AG20443 (cell line): ENCODE measurements around the gene MBD3L5.
A peak's percentile ranks its signal among the peaks of the same experiment; 100 is the strongest.
"Not testable (repeated sequence)": the region's sequence is repeated elsewhere in the genome, so short reads cannot be mapped to it uniquely, and the experiment has no call there.

Experiments
- DNase-seq: peaks from one replicate; pipeline ENCODE4 v3.0.0; 2012; ENCODE audit warnings: low spot score, mixed read lengths

MBD3L5 gene

DNA sequence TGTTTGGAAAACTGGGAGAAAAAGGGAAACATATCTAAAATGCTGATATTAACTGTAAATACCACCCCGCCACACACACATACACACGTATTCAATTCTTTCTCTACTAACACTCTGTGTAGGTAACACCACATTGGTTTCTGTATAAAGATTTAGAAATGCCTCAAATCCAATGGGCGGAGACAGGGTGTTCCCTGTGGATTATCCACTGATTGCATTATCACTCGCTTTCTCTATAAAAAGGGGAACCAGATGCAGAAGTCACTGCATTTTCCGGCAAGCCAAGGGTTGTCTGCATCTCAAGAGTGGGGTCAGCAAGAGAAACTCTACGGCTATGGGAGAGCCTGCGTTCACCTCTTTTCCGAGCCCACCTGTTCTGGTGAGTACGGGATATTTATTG lies at the start of gene MBD3L5:
TSS of gene MBD3L5 (plus strand) at position 301 of the 400 bp plus-strand sequence. CDS start at position 335, 34 bp downstream.
- not testable (repeated sequence) for DNase-seq

DNA sequence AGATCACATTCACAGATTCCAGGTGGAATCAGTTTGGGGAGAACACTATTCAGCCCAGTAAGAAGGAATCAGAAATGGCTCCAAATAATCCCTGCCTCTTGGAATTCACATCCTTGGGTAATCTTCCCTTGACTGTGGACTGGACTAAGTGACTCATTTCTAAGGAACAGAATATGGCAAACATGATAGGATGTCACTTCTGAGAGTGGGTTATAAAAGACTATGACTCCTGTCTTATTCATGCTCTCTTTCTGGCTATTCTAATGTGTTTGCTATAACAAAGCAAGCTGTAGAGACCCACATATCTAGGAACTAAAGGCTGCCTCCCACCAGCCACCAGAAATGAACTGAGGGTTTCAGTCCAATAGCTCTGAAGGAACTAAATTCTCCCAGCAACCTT lies 46.9 kb upstream of the MBD3L5 start:
- DNase-seq, result no peak

DNA sequence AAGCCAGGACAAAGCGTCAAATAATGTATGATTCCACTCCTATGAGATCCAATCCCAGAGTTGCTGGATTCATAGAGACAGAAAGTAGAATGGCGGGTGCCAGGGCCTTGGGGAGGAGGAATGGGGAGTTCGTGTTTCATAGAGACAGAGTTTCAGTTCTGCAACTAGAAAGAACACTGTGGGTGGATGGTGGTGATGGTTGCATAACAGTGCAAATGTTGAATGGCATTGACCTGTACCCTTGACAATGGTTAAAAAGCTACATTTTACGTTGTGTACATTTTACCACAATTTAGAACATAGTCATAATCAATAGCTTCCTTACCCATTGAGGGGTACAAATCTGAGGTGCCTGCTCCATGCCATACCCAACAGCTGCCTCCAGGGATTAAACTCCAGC lies 42.5 kb upstream of the MBD3L5 start:
- DNase-seq, result no peak

DNA sequence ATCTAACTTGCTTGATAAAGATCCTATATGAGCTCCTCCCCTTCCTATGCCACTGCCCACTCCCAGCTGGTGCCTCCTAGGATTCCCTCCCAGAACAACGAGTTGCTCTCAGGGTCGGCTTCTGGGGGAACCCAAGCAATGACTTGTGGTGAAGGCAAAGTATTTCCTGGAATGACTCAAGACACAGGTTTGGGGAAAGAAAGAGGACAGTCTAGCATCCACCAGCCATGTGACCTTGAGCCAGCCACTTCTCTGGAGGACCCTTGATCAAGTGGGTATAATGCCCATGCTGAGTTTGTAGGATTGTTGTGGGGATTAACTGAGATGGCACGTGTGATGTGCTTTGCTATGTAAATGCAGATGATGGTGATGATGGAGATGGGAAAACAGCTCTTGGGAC lies 42.1 kb upstream of the MBD3L5 start:
- no peak for DNase-seq

DNA sequence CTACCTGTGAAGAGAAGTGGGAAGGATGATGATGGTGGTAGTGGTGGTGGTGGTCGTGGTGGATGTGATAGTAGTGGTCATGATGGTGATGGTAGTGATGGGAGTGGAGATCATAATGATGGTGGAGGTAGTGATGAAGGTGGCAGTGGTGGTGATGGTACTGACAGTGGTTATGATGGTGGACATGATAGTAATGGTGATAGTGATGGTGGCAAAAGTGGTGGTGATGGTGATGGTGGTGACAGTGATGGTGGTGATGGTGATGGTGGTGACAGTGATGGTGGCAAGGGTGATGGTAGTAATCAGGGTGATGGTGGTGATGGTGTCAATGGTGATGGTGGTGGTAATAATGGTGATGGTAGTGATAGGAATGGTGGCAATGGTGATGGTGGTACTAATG lies 35.3 kb upstream of the MBD3L5 start:
- no peak for DNase-seq

DNA sequence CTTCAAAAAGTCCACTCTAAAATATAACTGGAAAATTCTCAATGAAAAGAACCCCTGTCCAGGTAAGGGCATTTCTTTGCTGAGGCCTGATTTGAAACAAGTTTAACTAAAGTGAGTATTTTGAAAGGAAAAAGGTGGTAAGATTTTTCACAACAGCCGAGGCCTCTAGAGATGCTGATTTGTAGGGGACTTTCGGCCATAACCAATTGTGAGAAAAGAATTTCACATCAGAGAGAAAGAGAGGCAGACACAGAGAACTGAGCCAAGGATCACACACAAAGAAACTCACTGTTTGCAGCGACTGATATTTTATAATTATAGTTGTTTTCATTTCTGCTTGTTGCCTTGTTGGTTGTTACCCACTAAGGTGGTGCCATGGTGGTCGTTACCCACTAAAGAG lies 33.6 kb upstream of the MBD3L5 start:
- no peak for DNase-seq

DNA sequence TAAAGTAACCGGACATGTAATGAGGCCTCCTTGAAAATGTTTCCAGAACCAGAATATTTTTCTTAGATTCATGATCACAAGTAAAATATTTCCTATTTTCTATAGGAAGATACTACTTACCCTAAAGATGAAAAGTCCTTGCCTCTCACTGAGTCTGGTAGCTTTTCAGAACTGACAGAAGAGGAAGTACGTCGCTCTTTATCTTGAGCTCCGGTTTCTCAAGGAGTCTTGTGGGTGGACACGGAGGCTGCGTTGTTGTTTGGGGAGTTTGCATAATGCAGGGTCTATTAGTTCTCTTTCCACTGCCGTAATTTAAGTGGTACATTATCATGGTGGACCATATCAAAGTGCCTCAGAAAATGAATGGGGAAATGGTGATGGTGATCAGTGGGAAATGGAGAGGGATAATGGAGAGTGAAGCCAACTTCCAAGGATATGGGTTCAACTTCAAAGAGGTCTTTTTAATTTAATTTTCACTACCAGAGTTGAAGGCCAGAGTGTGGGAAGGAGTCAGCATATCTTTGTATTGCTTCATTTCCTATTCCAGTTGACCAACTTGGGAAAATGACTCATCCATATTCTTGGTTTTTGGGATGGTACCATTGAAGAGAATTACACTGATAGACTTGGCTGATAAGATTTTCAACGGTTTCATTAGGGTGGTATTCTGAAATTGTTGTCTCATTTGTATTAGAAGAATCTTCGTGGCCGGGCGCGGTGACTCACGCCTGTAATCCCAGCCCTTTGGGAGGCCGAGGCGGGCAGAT lies 32.5 kb upstream of the MBD3L5 start:
- no peak for DNase-seq

DNA sequence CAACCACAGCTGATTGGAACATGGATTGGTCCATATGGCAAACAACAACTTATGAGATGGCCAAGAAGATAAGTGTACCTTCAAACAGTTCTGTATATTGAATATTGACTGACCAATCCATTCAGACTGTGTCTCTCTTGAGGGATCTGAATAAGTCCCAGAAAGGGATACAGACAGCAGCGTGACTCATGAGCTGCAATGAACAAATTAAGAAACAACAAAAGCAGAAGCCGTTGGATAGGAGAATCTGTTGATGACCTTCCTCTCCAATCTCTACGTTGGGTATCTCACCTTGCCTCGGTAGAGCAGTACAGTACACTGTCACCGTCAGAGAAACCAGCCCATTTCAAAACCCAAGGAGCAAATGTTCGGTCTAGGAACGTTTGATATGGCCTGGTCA lies 30.4 kb upstream of the MBD3L5 start:
- DNase-seq, result no peak

DNA sequence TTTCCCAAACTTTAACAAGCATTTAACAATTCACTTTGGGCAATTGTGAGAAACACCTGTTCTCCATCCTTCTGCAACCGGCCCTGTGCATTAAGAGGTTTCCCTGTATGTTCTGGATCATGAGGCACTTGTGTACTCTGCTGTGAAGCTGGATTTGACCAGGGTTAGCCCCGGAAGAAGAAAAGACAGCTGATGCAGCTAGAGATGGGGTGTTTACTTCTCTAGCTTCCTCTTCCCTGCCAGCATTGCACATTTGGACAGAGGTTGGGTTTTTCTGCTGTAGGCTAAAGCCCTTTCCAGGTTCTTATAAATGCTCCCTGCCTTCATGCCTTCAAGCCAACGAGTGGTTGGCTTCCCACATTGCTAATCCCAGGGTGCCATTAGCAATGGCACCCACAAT lies 30.0 kb upstream of the MBD3L5 start:
- no peak for DNase-seq

DNA sequence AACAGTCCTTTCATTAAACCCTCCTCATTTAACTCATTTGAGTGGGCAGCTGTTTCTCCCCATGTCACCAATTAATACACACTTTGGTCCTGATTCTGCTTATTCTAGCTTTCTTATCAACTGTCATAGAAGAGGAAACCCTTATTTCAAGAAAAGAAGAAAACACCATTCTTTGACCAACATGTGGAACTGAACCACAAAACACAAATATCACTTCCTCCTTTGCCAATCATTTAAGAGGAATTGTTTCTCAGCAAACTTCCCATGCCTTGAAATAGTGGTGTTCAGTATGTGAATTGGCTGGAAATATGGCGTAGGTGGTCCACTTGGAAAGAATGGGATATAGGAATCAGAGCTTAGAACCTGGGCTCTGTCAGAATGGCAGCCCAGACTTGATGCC lies 29.6 kb upstream of the MBD3L5 start:
- DNase-seq, result no peak

DNA sequence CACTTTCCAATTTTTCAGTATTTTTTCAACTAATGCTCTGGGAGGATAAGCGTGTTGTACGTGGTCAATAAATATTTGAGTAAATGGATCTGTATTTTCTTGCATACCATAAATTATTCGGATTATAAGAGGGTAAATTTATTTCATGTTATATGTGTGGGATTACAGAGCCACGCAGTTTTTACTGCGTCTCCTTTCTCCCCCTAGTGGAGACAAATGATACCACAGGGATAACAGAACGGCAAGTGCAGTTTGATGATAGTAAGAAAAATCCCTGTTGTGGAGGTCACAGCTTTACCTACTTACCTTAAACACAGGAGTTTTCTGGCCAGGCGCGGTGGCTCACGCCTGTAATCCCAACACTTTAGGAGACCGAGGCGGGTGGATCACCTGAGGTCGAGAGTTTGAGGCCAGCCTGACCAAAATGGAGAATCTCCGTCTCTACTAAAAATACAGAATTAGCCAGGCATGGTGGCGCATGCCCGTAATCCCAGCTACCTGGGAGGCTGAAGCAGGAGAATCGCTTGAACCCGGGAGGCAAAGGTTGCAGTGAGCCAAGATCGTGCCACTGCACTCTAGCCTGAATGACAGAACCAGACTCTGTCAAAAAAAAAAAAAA lies 26.0 kb upstream of the MBD3L5 start:
- DNase-seq, result peak; percentile 40

DNA sequence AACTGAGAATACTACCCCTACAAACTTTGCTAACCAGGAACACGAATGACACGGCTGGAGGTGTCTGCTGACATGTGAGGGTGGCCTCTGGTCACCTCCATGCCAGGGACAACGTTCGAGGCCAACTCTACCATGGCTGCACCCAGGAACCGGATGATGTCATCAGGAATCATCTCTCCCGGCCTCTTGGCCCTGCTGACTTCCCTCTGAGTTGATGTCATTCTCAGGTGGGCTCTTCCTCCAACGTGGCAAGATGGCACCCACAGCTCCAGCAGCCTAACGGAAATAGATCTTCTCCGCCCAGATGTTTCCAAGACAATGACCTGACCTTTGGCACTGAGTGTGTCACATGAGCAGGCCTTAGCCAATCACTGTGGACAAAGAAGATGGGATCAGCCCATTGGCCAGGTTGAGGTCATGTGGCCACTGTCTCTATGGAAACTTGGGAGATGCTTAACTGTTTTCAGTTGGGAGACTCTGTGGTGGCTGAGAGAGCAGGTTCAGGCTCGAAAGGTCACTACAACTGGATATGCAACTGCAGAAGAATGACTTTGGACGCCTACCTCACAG lies 24.2 kb upstream of the MBD3L5 start:
- DNase-seq, result no peak

DNA sequence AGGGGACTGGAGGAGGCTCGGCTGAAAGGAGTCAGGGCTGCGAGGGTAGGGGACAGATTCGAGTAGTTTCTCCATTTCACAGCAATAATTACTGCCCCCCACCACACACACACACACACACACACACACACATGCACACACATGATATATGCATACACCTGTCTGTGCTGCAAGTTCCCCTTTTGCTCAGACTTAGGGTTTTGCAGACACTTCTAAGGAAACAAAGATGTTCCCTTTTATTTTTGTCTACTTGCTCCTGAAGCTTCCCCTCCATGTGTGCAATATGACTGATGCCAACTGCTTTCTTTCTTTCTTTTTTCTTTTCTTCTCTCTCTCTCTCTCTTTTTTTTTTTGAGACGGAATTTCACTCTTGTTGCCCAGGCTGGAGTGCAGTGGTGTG lies 22.5 kb upstream of the MBD3L5 start:
- no peak for DNase-seq

DNA sequence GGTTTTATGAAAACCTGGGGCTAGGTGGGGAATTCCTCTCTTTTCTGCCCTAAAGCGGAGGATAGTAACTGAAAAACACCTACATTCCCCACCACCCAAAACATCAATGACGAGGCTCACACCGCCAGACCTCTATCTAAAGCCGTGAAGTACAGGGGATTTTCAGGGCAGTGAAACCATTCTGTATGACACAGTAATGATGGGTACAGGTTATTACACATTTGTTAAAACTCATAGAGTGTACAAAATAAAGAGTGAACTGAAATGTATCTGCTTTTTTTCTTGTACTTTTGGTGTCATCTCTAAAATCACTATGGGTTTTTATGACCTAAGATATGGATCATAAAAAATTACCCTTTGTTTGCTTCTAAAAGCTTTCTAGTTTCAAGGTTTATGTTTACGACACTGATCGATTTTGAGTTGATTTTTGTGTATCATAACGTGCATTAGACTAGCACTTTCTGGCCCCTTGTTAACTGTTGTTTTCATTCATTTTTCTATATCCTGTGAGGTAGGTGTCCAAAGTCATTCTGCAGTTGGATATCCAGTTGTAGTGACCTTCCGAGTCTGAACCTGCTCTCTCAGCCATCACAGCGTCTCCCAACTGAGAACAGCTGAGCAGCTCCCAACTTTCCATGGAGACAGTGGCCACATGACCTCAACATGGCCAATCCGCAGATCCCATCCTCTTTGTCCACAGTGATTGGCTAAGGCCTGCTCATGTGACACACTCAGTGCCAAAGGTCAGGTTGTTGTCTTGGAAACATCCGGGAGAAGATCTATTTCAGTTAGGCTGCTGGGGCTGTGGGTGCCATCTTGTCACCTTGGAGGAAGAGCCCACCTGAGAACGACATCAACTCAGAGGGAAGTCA lies 19.4 kb upstream of the MBD3L5 start:
- DNase-seq, result no peak

DNA sequence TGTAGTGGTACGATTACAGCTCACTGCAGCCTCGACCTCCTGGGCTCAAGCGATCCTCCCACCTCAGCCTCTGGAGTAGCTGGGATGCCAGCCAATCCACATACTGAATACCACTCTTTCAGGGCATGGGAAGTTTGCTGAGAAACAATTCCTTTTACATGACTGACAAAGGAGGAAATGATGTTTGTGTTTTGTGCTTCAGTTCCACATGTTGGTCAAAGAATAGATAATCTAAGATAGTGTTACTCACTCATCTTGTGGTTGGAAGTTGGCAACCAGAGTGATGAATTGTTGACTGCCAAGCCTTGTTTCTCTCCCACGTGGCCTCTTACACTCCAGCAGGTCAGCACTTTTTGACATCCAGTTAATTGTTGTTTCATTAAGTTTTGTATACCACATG lies 16.7 kb upstream of the MBD3L5 start:
- no peak for DNase-seq

DNA sequence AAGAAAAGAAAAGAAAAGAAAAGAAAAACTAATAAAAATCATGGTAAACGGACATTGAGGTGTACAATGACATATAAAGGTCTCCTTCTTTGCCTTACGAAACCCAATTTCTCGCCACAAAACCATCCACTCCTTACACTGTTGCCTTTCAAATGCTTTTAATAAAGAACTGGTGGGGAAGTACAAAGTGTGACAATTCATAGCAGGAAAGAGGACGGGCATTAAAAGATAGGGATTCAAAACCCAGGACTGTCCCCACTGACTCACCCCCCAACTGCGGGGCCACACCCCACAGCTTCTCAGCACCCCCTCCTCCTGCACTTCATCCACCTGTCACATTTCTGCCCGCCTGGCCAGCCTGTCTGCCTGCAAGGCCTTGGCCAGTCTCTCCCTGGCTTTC lies 11.6 kb upstream of the MBD3L5 start:
- no peak for DNase-seq

DNA sequence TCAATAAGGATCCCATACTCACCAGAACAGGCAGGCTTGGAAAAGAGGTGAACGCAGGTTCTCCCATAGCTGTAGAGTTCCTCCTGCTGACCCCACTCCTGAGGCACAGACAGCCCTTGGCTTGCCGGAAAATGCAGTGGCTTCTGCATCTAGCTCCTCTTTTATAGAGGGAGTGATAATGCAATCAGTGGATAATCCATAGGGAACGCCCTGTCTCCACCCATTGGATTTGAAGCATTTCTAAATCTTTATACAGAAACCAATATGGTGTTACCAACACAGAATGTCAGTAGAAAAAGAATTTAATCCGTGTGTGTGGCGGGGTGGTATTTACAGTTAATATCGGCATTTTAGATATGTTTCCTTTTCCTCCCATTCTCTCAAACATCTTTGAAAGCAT lies 9.0 kb upstream of the MBD3L5 start, which contains the start of gene MBD3L2B:
TSS of gene MBD3L2B (minus strand) at position 101 of the 400 bp plus-strand sequence. CDS start at position 67, 34 bp downstream.
- not testable (repeated sequence) for DNase-seq

DNA sequence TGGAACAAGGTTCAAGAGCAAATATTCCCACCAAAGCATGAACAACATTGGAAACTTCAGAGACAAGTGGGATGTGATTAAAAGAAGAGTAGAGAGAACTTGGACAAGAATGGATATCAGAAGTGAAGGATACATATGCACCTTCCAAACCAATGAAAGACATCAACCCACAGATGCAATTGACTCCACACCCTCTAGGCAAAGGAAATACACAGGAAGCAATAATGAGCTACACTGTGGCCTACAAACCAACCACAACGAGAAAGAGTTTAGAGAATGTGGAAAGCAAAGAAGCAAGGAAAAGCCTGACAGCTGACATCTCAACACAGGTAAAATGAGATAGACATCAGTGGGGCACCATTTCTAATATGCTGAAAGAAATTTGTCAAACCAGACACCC lies 1.6 kb upstream of the MBD3L5 start:
- not testable (repeated sequence) for DNase-seq

DNA sequence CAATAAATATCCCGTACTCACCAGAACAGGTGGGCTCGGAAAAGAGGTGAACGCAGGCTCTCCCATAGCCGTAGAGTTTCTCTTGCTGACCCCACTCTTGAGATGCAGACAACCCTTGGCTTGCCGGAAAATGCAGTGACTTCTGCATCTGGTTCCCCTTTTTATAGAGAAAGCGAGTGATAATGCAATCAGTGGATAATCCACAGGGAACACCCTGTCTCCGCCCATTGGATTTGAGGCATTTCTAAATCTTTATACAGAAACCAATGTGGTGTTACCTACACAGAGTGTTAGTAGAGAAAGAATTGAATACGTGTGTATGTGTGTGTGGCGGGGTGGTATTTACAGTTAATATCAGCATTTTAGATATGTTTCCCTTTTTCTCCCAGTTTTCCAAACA lies 9.7 kb downstream of the MBD3L5 start, which contains the start of gene MBD3L4:
TSS of gene MBD3L4 (minus strand) at position 101 of the 400 bp plus-strand sequence. CDS start at position 66, 35 bp downstream.
- not testable (repeated sequence) for DNase-seq

DNA sequence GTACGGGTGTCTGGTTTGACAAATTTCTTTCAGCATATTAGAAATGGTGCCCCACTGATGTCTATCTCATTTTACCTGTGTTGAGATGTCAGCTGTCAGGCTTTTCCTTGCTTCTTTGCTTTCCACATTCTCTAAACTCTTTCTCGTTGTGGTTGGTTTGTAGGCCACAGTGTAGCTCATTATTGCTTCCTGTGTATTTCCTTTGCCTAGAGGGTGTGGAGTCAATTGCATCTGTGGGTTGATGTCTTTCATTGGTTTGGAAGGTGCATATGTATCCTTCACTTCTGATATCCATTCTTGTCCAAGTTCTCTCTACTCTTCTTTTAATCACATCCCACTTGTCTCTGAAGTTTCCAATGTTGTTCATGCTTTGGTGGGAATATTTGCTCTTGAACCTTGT lies 11.2 kb downstream of the MBD3L5 start:
- not testable (repeated sequence) for DNase-seq

DNA sequence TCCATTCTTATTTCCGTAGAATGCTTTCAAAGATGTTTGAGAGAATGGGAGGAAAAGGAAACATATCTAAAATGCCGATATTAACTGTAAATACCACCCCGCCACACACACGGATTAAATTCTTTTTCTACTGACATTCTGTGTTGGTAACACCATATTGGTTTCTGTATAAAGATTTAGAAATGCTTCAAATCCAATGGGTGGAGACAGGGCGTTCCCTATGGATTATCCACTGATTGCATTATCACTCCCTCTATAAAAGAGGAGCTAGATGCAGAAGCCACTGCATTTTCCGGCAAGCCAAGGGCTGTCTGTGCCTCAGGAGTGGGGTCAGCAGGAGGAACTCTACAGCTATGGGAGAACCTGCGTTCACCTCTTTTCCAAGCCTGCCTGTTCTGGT lies 18.6 kb downstream of the MBD3L5 start, which contains the start of gene MBD3L2:
TSS of gene MBD3L2 (plus strand) at position 301 of the 400 bp plus-strand sequence. CDS start at position 354, 53 bp downstream.
- DNase-seq, result not testable (repeated sequence)

DNA sequence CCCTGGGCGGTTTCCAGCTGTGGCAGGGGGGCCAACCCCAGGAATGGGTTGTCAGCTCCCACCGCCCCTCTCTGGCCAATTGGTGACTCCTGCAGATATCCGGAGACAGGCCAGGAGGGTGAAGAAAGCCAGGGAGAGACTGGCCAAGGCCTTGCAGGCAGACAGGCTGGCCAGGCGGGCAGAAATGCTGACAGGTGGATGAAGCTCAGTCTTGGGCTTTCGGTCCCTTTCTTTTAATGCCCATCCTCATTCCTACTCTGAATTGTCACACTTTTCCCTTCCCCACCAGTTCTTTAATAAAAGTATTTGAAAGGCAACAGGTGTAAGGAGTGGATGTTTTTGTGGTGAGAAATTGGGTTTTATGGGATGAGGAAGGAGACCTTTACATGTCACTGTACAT lies 21.0 kb downstream of the MBD3L5 start:
- DNase-seq, result not testable (repeated sequence)
